Measurements from ENCODE around the gene CYP4F11. TPM values are rescaled to one million over a fixed set of nuclear protein-coding genes. Genes with fewer than 3 reads are reported as not detected.

The CYP4F11 gene
- polyA plus RNA-seq (not detected in 2 replicates), polyA minus RNA-seq (not detected in 2 replicates)

- Histone ChIP-seq H3K36me3 (ENCODE audit: insufficient read depth, low read length) (no peaks in the 10 kb centered on the region), H3K4me2 (ENCODE audit: low read length) (no peak within 1 kb of the TSS), H3F3A (ENCODE audit: insufficient read depth, low read length, poor library complexity, severe bottlenecking) (no peaks in the 10 kb centered on the region), H3K79me2 (replicated peaks; ENCODE audit: insufficient read depth, low read length) (no peaks in the 10 kb centered on the region), H3K9me3 (ENCODE audit: low read length) (peaks cover 12% of the 10 kb centered on the region), H3K4me3 (ENCODE audit: low read length) (no peak within 1 kb of the TSS), H2AFZ (ENCODE audit: low read depth, low read length) (no peak within 1 kb of the TSS), H3K9me2 (ENCODE audit: insufficient read depth, low read length) (no peaks in the 10 kb centered on the region), H4K20me1 (ENCODE audit: insufficient read depth) (no peaks in the 10 kb centered on the region), H3K27ac (ENCODE audit: low read length) (no peak within 1 kb of the TSS), H3K27me3 (ENCODE audit: insufficient read depth, low read depth, low read length) (no peaks in the 10 kb centered on the region), H3K9ac (ENCODE audit: low read length) (no peak within 1 kb of the TSS)
- no peak for TF ChIP-seq TAF1 (IDR thresholded peaks at IDR 0.05; ENCODE audit: low read depth)
- no peak for TF ChIP-seq REST (IDR thresholded peaks at IDR 0.05; ENCODE audit: borderline replicate concordance)
- TF ChIP-seq EZH2 (IDR thresholded peaks at IDR 0.05; ENCODE audit: borderline replicate concordance, insufficient read depth, low read length, poor library complexity, severe bottlenecking): no peak
- no peak for TF ChIP-seq EP300 (conservative IDR thresholded peaks at IDR 0.05; ENCODE audit: poor library complexity, severe bottlenecking)
- TF ChIP-seq, protein P1, sequence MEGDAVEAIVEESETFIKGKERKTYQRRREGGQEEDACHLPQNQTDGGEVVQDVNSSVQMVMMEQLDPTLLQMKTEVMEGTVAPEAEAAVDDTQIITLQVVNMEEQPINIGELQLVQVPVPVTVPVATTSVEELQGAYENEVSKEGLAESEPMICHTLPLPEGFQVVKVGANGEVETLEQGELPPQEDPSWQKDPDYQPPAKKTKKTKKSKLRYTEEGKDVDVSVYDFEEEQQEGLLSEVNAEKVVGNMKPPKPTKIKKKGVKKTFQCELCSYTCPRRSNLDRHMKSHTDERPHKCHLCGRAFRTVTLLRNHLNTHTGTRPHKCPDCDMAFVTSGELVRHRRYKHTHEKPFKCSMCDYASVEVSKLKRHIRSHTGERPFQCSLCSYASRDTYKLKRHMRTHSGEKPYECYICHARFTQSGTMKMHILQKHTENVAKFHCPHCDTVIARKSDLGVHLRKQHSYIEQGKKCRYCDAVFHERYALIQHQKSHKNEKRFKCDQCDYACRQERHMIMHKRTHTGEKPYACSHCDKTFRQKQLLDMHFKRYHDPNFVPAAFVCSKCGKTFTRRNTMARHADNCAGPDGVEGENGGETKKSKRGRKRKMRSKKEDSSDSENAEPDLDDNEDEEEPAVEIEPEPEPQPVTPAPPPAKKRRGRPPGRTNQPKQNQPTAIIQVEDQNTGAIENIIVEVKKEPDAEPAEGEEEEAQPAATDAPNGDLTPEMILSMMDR (IDR thresholded peaks at IDR 0.05; ENCODE audit: poor library complexity, severe bottlenecking): no peak
- no peak for TF ChIP-seq RAD21 (conservative IDR thresholded peaks at IDR 0.05)
- TF ChIP-seq POLR2AphosphoS5 (IDR thresholded peaks at IDR 0.05): no peak
- no peak for TF ChIP-seq SMC3 (conservative IDR thresholded peaks at IDR 0.05; ENCODE audit: poor library complexity)
- no peak for TF ChIP-seq MXI1 (conservative IDR thresholded peaks at IDR 0.05; ENCODE audit: poor library complexity, severe bottlenecking)
Observed at GRCh38 chr19:15934332-15935078, at the start of gene CYP4F11. TSS of gene CYP4F11 (minus strand) at chr19:15934529. CDS start at chr19:15934408, 121 bp downstream.

- Histone ChIP-seq H3K79me2 (replicated peaks; ENCODE audit: insufficient read depth, low read length) (no peaks in the 10 kb centered on the region), H3K9me2 (ENCODE audit: insufficient read depth, low read length) (no peaks in the 10 kb centered on the region), H3K9me3 (ENCODE audit: low read length) (peaks cover 4% of the 10 kb centered on the region), H3K36me3 (ENCODE audit: insufficient read depth, low read length) (no peaks in the 10 kb centered on the region), H3K27ac (ENCODE audit: low read length) (no peak overlapping the region), H3F3A (ENCODE audit: insufficient read depth, low read length, poor library complexity, severe bottlenecking) (no peaks in the 10 kb centered on the region), H3K4me3 (ENCODE audit: low read length) (no peak overlapping the region), H2AFZ (ENCODE audit: low read depth, low read length) (no peak overlapping the region), H3K27me3 (ENCODE audit: insufficient read depth, low read depth, low read length) (no peaks in the 10 kb centered on the region), H3K4me2 (ENCODE audit: low read length) (no peak overlapping the region), H4K20me1 (ENCODE audit: insufficient read depth) (no peaks in the 10 kb centered on the region), H3K9ac (ENCODE audit: low read length) (no peak overlapping the region)
- TF ChIP-seq POLR2AphosphoS5 (IDR thresholded peaks at IDR 0.05) (no peak), SMC3 (conservative IDR thresholded peaks at IDR 0.05; ENCODE audit: poor library complexity) (no peak), EP300 (conservative IDR thresholded peaks at IDR 0.05; ENCODE audit: poor library complexity, severe bottlenecking) (no peak), TAF1 (IDR thresholded peaks at IDR 0.05; ENCODE audit: low read depth) (no peak), RAD21 (conservative IDR thresholded peaks at IDR 0.05) (no peak), MXI1 (conservative IDR thresholded peaks at IDR 0.05; ENCODE audit: poor library complexity, severe bottlenecking) (no peak), REST (IDR thresholded peaks at IDR 0.05; ENCODE audit: borderline replicate concordance) (no peak), EZH2 (IDR thresholded peaks at IDR 0.05; ENCODE audit: borderline replicate concordance, insufficient read depth, low read length, poor library complexity, severe bottlenecking) (no peak)
- TF ChIP-seq, protein P1 (IDR thresholded peaks at IDR 0.05; ENCODE audit: poor library complexity, severe bottlenecking): no peak
Observed at GRCh38 chr19:15979293-15979692, 45.0 kb upstream of the CYP4F11 start.

Data from neural cell (in vitro differentiated cells).